A172 (cell line): ENCODE data around the gene SLF2. TPM values are rescaled to one million over a fixed set of nuclear protein-coding genes. Genes with fewer than 3 reads are reported as not detected.

Experiments
- DNase-seq: peaks from one replicate; pipeline ENCODE4 v3.0.0-alpha.2; 2015; ENCODE audit warnings: low spot score
- total RNA-seq: library from RNA; depleted of rRNA; stranded (reverse); fragments of >200 nt; shearing (Covaris generic); gene quantifications from 2 replicates; pipeline ENCODE4 v1.2.3, GENCODE V29; 2014

SLF2 gene
- total RNA-seq, 1 experiment from 2014 or later: 50.0 TPM

DNA sequence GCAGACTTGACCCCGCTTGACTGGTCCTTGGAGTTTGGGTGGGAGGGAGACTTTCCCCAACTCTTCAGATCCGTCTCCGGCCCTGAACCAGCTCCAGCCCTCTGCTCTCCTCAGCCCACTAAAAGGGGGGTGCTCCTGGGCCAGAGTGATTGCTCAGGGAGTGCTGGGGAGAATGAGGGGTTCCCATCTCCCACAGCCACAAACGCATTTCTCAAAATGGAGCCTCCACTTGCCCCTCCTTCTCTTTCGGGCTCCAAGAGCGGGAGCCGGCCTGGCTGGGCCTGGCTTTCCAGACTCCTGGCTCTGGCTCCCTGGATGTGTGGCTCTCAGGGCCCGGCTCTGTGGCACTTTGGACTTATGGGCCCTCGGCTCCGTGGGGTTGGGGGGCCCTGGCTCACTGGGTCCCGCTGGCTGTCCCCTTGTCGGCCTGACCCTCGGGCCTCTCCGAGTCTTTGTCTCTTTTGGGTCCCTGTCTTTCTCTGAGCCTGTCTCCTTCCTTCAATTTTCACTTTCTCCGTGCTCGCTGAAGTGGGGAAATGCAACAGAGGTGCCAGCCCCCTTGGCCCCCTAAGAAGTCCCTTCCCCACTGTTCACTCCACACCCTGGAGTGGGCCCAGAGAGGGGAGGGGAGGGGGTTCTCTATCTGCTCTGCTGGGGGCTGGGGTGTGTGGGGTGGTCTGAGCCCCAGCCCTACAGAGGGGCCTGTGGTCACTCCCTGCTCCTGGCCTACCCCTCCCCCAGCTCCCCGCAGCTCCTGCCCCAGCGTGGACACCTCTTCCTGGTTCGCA lies 87.6 kb downstream of the SLF2 start:
- peak; percentile 26 for DNase-seq

DNA sequence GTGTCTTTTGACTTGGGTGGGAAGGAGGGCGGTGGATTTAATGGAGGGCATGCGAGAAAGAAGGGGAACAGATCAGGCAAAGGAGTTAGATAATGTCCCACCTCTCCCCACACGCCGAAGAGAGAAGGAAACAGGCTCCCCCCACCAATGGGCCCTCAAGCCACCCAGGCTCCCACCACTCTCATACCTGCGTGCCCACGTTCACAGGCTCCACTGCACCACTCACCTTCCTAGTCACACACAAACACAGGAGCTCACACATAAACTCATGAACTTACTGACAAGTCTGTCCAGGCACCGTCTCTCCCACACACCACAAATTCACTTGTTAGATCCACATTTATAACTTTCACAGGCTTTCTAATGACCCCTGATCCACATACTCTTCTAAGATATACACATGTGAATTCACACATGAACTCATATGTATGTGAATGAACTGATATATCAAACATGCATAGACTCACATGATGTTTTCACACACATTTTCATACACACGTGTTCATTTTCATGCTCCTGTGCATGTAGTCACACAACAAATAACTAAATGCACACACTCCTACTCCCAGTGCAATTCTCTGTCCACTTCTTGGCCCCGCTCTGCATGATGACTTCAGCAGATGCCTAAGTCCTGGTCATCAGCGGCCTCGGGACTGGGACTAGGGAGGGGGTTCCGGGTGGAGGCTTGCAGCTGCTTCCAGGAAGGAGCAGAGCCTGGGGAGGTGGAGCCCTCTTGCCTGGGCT lies 88.3 kb downstream of the SLF2 start:
- DNase-seq: peak; percentile 75

DNA sequence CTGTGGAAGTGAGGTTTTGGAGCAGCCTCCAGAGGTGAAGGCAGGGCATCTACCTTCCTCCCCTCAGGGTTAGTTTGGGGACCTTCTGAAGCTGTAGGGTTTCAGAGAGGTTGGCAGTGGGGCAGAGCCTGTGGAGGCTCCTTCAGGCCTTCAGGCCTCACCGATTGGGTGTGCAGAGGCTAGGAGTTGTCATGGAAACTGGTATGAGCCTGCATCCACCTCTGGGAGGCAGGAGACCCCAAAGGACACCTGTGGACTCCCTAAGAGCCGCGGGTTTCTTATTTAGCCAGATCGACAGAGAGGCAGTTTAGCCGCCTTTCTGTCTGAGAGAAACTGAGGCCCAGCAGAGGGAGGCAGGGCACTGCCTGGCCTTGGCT lies 88.9 kb downstream of the SLF2 start:
- DNase-seq: no peak

GRCh38 chr10:101002456-101002855 lies 89.7 kb downstream of the SLF2 start:
- no peak for DNase-seq

DNA sequence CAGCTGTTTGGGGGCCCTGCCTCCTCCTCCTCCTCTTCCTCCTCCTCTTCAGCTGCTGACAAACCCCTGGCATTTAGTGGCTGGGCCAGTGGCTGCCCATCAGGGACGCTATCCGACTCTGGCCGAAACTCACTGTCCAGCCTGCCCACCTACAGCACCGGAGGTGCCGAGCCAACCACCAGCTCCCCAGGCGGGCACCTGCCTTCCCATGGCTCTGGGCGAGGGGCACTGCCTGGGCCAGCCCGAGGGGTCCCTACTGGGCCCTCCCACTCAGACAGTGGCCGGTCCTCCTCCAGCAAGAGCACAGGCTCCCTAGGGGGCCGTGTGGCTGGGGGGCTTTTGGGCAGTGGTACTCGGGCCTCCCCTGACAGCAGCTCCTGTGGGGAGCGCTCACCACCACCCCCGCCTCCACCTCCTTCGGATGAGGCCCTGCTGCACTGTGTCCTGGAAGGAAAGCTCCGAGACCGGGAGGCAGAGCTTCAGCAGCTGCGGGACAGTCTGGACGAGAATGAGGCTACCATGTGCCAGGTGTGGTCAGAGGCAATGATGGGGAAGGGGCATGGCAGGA lies 91.0 kb downstream of the SLF2 start:
- no peak for DNase-seq

GRCh38 chr10:101005361-101005760 lies 92.6 kb downstream of the SLF2 start:
- no peak for DNase-seq

DNA sequence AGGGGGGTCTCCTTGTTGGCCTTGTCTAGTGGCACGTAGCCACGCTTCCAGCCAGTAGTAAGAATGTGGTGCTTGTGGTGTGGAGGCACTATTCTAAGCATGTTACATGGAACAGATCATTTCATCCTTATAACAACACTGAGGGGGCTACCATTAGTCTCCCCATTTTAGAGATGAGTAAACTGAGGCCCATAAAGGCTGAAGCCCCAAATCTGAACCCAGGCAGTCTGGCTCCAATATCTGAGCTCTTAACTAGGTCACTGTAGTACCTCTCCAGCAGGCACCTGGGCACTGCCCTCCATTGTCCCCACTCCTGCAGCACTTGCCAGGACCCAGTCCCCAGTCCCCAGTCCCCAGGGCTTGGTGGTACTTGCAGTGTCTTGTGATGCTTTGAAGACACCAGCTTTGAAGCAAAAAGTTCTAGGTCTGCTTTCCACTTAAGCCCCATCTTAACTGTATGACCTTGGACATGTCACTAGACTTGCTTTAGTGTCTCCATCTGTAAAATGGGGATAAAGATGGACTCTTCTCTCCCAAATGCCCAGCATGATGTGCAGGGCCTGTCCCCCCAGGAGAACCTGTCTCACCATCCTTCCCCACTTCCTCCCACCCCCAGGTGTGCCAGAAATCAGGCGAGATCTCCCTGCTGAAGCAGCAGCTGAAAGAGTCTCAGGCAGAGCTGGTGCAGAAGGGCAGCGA lies 93.3 kb downstream of the SLF2 start:
- no peak for DNase-seq

DNA sequence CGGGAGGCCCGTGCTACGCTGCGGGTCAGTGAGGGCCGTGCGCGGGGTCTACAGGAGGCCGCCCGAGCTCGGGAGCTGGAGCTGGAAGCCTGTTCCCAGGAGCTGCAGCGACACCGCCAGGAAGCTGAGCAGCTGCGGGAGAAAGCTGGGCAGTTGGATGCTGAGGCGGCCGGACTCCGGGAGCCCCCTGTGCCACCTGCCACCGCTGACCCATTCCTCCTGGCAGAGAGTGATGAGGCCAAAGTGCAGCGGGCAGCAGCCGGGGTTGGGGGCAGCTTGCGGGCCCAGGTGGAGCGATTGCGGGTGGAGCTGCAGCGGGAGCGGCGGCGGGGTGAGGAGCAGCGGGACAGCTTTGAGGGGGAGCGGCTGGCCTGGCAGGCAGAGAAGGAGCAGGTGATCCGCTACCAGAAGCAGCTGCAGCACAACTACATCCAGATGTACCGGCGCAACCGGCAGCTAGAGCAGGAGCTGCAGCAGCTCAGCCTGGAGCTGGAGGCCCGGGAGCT lies 93.9 kb downstream of the SLF2 start:
- DNase-seq: no peak

DNA sequence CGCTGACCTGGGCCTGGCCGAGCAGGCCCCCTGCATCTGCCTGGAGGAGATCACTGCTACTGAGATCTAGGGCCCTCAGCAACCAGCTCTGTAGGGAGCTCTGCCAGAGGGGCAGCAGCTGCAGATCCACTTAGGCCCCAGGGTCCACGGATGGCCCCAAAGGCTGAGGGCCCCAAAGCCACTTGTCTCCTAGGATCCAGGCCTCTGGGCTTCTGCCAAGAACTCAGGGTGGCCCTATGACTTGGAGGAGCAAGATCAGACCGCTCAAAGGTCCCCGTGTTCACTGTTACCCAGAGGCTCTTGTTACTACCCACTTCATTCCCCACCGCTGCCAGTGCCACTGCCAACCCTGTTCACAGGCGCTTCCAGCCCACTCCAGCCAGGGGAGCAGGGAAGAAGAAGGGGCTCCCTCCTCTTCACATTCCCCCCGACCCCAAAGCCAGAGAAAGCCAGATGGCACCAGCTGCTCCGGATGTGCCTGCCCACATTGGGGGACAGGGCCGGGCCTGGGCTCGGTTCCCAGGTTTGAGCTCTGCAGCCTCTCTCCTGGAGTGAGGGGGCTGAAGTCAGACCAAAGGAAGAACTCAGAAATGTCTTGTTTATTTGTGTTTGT lies 94.4 kb downstream of the SLF2 start:
- no peak for DNase-seq

DNA sequence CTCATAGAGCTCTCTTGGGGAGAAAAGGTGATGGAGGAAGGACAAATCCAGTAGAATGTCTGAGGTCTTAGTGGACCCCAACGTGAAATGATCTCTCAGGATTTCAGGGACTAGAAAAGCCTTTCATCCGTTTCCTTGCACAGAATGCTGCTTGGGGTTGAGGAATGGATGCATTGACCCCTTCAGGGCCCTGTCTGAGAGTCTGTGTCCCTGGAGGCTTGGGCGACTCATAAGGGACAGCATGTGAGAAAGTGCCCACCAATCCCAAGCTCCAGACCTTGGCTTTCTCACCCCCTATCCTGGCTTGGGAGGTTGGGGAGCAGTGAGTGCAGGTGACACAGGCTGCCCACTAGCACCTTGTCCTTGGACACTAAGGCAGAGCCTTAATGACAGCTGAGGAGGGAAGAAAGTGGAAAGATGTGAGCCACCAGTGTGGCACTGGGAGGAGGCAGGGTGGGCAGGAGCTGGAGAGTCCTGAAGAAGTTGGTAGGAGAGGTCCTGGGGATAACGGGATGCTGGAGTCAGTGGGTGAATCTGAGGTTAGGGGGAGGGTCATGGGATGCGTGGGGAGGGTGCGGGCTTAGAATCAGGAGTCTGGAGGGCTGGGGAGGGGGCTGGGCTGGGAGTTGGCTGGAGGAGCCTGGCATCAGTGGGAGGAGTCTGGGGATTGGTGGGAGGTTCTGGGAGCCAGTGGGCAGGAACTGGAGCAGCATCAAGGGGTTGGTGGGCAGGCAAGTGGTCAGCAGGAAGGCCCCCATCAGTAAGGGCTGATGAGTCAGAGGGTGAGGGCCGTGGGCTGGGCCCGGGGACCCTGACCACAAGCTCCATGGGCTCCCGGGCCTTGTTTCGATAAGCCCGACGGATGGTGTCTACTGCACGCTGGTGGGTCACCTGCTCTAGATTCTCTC lies 95.4 kb downstream of the SLF2 start:
- no peak for DNase-seq

DNA sequence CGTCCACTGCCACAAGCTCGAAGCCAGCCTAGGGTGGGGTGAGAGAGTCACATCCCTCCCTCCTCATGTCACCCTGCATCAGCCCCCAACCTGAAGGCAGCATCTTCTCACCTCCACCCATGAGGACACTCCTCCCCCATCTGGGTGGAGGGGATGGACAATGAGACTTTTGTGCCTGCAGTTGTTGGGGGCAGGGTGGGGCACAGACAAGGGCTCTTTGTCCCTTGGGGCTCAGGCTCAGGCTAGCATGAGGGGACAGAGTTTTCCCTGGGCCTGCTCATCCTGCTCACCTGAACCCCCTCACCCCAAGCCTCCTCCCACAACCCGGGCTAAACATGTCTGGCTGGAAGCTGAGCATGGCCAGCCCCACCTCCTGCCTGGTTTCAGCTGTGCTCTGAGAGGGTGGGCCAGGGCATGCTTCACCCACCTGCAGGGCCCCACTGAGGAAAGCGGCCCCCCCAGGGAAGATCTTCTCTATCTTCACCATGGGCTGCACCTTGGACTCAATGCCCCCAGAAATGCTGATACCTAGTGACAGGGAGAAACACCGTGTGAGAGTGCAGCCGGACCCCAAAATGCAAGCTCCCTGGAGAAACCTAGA lies 96.2 kb downstream of the SLF2 start:
- no peak for DNase-seq

- DNase-seq: no peak
These were observed 97.6 kb downstream of the SLF2 start for GRCh38 chr10:101010329-101010728.

- DNase-seq: no peak
These were observed 99.0 kb downstream of the SLF2 start for GRCh38 chr10:101011517-101012423.

GRCh38 chr10:101012525-101013364 lies 100.0 kb downstream of the SLF2 start:
- peak; percentile 90 for DNase-seq

DNA sequence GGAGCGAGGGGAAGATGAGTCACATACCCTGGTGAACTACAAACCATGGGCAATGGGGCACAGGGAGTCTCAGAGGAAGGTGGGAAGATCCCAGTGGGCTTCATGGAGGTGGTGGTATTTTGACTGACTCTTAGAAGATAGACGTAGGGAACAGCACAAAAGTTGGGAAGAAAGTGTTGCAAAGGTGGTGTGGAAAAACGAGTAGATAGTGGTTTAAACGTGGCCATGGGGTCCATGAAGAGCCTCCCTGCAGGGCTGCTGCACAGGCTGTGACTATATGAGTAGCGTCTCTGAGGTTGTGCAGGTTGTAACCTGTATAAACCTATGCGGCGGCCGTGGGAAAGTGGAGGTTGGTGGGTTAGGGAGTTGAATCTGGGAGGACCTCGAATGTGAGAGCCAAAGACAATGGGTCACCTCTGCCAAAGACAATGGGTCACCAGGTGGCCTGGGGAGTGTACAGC lies 100.6 kb downstream of the SLF2 start:
- DNase-seq: no peak

GRCh38 chr10:101014230-101014884 lies 101.6 kb downstream of the SLF2 start:
- DNase-seq: peak; percentile 68
